HG03196 (cell line): ENCODE data around the gene ADGRD1.

ENCODE experiments used
- ATAC-seq: cut with Tn5 transposase; IDR thresholded peaks from one replicate; pipeline ENCODE4 v1.9.1; 2021; ENCODE audit not compliant: unreplicated experiment

ADGRD1 gene

GRCh38 chr12:131038159-131038558 lies 84.5 kb downstream of the ADGRD1 start:
- ATAC-seq = no peak

DNA sequence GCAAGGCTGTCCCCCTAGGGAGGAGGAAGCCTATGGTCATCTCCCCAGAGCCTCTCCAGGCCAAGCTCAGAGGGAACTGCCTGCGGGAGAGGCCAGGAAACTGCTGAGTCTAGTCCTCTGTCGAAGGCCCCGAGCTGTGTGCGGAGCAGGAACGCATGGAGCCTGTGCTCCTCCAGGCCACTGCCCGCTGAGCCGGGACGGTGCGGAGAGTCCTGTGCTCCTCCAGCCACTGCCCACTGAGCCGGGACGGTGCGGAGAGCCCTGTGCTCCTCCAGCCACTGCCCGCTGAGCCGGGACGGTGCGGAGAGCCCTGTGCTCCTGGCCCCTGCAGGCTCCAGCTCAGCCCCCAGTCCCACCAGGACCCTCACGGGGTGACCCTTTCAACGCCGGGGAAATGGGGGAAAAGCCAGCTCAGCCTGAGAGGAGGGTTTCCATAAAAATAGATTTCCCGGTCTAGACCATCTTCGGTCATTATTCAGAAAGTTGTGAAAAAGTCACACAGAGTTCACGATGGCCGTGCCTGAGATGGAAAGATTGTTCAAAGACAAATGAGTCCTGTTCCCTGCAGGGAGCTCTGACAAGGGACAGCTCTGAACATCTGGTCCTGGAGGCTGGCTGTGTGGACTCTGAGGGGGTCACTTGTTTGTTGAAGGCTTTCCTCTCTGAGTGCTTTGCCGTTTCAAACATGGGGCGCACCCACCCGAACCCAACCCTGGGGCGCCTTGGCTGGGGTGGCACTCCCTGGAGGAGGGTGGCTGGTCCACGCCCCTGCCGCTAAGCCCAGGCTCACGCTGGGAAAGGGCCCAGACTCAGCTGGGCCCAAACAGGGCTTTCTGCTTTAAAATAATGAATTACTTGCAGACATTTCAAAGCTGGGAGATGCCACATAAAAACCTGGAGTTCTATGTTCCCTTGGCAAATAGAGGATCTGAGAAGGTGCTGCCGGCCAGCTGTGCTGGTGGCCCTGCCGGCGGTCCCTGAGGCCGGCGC lies 85.5 kb downstream of the ADGRD1 start:
- ATAC-seq = no peak

- no peak for ATAC-seq
Measured at GRCh38 chr12:131040491-131040890, 86.8 kb downstream of the ADGRD1 start.

GRCh38 chr12:131041216-131041967 lies 87.7 kb downstream of the ADGRD1 start:
- ATAC-seq = no peak

DNA sequence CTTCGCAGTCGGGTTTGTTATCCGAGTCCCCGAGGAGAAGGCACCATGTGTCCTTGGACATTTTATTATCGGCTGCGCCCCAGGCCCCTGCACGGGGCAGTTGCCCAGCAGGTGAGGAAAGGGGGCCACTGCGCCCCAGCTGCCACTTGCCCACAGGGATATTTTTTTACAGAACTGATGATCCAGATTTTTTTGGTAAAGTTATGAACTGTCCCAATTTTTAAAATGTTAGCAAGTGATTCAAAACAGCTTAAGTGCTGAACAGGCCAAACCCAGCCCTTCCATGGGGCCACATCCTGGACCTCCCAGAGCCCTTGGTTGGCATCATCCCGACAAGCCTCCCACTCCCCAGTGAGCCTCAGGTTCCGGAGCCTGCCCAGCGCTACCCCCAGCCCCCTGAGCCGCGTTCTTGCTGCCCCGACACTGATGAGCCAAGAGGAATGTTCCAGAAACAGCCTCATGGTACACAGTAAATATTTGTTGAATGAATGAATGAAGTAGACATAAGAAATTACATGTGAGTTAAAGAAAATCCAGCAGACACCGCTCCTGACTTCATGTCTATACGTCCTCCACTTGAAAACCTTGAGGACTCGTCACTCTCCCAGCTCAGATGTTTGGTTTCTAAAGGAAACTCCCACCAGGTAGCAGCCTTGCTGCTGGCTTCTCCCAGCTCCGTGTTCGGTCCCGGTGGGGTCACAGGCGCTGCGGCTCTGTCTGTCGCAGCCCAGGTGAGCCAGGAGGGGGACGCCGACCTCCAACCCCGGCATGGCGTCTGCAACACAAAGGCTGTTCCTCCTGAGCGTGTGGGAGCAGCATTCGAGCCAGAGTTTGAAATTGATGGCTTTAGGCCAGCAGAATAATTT lies 88.5 kb downstream of the ADGRD1 start:
- ATAC-seq = no peak

- ATAC-seq = no peak
Measured at GRCh38 chr12:131042834-131043245, 89.1 kb downstream of the ADGRD1 start.

- ATAC-seq = no peak
Measured at GRCh38 chr12:131043401-131043871, 89.7 kb downstream of the ADGRD1 start.

DNA sequence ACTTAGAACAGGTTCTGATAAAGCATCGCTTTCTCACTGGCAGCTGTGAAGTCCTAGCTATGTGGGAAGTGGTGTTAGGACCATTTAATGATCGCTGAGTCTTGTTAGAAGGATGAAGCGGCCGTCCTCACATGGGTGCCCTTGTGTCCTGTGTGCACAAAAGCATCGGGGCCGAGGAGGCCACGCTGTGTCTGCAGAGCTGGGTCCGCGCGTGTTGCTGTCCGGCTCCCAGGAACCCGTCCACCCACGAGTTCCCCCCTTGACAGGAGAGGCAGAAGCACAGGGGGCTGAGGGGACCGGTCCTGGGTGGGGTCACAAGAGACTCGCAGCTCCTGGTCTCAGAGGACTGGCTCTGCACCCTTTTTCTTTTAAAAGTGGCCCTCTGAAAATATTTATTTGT lies 90.4 kb downstream of the ADGRD1 start:
- ATAC-seq = no peak

DNA sequence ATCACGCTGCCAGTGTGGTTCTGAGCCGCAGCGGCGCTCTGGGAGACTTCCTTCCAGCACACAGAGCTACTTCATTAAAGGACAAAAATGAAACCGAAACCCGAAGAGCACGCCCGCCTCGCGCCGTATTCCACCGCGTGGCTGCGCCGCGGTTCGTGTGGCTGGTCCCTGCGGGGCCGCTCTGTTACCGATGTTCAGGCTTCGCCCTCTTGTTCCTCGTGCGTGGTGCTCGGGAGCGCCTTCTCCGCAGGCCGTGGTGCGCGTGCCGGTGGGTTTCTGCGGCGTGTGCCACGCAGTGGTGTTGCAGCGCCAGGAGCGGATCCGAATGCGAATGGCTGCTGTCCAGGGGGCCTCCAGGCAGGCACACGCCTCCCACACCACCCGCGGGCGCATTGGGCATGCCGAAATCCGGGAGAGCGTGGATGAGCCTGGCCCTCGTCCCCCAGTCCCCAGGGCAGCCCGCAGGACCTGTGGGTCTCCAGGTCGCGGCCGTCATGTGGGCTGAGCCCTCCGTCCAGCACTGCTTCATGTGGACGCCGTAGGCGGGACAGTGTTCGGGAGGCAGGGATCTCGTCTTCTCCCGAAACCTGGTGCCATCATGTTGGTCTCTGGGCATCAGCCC lies 91.2 kb downstream of the ADGRD1 start:
- no peak for ATAC-seq

DNA sequence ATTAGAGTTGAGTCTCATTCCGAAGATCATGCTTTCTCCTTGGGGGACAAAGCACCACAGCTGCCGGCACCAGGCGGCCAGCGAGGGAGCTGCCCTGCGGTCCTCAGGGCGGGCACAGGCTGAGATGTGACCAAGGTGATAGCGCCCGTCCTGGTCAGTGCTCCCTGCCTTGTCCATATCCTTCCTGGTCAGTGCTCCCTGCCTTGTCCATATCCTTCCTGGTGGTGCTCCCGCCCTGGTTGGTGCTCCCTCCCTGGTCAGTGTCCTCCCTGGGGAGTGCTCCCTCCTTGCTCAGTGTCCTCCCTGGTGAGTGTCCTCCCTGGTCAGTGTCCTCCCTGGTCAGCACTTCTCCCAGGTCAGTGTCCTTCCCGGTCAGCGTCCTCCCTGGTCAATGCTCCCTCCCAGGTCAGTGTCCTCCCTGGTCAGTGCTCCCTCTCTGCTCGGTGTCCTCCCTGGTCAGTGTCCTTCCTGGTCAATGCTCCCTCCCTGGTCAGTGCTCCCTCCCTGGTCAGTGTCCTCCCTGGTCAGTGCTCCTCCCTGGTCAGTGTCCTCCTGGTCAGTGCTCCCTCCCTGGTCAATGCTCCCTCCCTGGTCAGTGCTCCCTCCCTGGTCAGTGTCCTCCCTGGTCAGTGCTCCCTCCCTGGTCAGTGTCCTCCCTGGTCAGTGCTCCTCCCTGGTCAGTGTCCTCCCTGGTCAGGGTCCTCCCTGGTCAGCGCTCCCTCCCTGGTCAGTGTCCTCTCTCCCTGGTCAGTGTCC lies 92.2 kb downstream of the ADGRD1 start:
- ATAC-seq = no peak

GRCh38 chr12:131046813-131047788 lies 93.4 kb downstream of the ADGRD1 start:
- no peak for ATAC-seq

GRCh38 chr12:131047789-131048610 lies 94.3 kb downstream of the ADGRD1 start:
- ATAC-seq = no peak

DNA sequence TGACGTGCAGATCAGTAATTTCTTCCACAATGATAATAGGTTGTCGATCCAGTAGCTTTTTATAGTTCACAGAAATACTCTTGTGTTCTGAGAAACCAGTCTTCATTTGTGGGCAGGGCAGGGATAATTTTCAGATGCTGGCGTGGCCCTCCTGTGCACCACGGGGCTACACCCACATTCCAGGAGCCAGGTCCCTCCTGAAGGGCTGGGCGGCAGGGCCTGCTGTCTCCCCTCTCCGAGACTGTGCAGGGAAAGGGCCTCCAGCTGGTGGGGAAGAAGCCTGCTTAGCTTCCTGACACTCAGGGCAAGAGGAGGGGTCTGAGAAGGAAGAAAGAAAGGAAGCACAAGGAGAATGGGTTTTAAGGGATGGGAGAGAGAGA lies 94.9 kb downstream of the ADGRD1 start:
- no peak for ATAC-seq

DNA sequence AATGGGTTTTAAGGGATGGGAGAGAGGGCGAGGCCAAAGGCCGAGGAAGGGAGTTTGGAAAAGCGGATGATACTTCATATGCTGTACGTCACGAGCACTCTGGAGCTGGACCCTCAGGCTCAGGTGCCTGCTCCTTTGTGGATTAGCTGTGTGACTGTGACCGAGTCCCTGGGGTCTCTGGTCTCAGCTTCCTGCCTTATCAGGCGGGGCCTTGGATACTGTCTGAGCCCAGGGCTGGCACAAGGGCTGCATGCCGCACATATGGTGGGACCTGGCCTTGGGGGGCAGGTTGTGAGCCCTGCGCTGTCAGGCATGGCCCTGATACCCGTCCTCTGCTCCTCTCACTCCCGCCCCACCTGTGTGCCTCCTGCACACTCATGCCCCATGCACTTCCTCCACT lies 95.3 kb downstream of the ADGRD1 start:
- no peak for ATAC-seq

DNA sequence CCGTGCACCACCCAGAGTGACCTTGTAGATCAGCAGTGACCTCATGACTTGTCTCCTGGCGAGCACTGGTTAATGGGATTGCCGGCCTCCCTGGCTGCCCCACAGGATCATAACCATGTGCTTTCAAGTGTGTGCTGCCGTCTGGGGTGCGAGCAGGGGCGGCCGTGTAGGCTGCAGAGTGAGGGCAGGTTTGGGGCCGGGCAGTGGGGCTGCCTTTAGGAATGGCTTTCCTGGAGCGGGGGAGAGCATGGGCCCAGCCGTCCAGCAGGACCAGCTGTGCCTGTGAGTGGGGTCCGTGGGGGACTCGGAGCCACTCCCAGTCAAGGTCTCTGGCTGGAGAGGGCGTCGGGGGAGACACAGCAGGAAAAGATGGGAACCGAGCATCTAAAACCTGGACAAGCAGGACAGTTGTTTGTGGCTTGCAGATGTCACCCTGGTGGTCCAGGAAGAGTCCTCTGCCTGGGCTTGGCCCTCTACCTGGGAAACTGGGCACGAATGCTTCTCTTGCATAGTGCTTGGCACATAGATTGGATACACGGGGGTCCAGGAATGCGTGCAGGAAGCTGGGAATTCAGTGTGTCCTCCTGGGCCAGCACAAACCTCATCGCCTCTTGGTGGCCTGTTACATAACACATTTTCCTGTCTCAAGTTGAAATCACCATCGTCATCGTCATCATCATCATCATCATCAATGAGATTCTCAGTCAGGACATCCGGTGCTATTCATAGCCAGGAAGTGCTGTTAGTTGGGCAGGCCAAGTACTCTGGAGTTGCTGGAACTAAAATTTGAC lies 96.0 kb downstream of the ADGRD1 start:
- no peak for ATAC-seq

DNA sequence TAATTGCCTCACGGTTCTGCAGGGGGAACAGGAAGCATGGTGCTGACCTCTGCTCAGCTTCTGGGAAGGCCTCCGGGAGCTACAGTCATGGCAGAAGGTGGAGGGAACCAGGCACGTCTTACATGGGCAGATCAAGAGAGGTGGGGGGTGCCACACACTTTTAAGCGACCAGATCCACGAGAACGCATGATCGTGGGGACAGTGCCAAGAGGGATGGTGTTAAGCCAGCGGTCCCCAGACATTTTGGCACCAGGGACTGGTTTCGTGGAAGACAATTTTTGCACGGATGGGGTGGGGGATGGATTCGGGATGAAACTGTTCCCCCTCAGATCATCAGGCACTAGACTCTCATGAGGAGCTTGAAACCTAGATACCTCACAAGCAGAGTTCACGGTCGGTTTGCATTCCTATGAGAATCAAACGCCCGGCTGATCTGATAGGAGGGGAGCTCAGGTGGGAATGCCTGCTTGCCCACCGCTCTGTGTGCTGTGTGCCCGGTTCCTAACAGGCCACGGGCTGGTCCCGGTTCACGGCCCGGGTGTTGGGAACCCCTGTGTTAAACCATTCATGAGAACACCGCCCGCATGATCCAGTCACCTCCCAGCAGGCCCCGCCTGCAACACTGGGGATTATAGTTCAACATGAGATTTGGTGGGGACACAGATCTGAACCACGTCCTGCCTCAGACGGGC lies 96.9 kb downstream of the ADGRD1 start:
- ATAC-seq = no peak

GRCh38 chr12:131051155-131051473 lies 97.4 kb downstream of the ADGRD1 start:
- no peak for ATAC-seq
